C4-2B (cell line): Measurements from ENCODE around the gene SLC39A11.

Experiments
- H3K27ac ChIP-seq: fragments of 450-650 bp; 2 replicates; pipeline ENCODE4 v1.5.1; 2017
- ZFX ChIP-seq: fragments of 450-650 bp; IDR thresholded peaks from 2 replicates; pipeline ENCODE4 v1.6.1; 2017
- TF ChIP-seq, protein P1 (sequence below): fragments of 450-650 bp; conservative IDR thresholded peaks from 2 replicates; pipeline ENCODE4 v1.5.1; 2017; ENCODE audit warnings: mild to moderate bottlenecking

The SLC39A11 gene, protein sequence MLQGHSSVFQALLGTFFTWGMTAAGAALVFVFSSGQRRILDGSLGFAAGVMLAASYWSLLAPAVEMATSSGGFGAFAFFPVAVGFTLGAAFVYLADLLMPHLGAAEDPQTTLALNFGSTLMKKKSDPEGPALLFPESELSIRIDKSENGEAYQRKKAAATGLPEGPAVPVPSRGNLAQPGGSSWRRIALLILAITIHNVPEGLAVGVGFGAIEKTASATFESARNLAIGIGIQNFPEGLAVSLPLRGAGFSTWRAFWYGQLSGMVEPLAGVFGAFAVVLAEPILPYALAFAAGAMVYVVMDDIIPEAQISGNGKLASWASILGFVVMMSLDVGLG

DNA sequence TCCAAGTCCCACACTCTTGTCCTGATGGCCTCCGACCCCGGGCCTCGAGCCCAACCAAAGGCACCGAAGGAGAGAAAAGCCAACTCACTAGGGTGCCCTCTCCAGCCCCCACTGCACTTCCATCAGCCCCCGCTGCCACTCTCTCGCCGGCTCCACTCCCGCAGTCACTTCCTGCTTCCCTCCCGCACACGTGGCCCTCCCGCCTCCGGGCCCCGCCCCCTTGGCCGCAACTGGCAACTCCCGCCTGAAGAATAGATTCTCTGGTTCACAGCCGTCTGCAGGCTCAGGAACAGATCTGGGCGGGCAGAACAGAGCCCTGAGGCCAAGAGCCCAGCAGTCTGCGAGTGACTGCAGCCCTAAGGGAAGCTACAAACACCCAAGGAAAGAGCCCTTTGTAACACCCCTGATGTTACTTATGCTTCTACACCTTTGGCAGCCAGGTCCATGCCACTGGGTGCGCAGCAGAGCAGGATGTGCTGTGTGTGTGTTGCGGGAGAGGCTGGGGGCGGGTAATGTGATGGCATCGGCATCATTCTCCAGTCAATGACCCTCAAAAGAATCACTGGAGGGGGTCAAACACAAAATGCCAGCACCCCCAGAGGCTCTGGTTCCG lies at the start of gene SLC39A11:
SLC39A11 (minus strand) TSS at position 166 of the 613 bp plus-strand sequence. CDS start 3,924 bp downstream, outside the sequence.
- peak within 1 kb of the TSS; percentile 62 for H3K27ac ChIP-seq

DNA sequence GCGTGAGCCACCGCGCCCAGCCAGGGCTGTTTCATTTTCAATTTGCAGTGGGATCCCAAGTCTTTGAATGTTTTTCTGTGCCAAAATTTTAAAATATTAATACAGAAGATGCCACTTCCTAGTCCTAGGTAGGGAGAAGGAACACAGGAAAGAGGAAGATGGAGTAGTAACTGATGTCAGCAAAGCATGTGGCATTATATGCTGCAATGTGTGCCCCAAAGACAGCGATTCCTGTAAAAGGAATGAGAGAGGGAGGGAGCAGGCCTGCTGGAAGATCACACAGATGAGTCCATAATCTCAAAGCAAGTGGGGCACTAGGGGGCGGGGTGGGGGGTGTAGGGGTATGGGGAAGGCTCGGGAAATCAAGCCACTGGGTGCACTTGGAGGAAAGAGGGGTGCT lies 48.9 kb upstream of the SLC39A11 start:
- TF ChIP-seq, protein P1, sequence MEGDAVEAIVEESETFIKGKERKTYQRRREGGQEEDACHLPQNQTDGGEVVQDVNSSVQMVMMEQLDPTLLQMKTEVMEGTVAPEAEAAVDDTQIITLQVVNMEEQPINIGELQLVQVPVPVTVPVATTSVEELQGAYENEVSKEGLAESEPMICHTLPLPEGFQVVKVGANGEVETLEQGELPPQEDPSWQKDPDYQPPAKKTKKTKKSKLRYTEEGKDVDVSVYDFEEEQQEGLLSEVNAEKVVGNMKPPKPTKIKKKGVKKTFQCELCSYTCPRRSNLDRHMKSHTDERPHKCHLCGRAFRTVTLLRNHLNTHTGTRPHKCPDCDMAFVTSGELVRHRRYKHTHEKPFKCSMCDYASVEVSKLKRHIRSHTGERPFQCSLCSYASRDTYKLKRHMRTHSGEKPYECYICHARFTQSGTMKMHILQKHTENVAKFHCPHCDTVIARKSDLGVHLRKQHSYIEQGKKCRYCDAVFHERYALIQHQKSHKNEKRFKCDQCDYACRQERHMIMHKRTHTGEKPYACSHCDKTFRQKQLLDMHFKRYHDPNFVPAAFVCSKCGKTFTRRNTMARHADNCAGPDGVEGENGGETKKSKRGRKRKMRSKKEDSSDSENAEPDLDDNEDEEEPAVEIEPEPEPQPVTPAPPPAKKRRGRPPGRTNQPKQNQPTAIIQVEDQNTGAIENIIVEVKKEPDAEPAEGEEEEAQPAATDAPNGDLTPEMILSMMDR, result no peak
- TF ChIP-seq ZFX, result no peak
- no peak overlapping the region for H3K27ac ChIP-seq

More for the DNA sequence above, at the start of gene SLC39A11:
- no peak for TF ChIP-seq ZFX
- TF ChIP-seq, protein P1, result no peak

DNA sequence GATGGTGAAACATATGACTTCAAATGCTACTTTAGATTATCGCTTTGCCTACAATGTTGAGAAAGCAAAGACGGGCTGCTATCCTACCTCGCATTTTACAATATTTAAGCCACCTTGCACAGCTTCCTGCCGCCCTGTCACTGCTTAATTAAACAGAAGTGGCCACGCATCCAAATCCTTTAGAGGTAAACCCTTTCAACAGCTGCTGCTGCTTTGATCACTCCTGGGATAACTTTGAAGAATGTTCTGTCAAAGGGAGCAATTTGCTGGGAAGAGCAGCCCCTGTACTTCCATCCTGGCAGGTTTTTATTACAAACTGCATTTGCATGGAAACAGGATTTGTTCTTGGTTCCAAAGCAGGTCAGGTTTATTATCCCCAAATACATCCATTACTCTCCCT lies 48.1 kb upstream of the SLC39A11 start:
- H3K27ac ChIP-seq, result no peak overlapping the region
- TF ChIP-seq, protein P1, result no peak

DNA sequence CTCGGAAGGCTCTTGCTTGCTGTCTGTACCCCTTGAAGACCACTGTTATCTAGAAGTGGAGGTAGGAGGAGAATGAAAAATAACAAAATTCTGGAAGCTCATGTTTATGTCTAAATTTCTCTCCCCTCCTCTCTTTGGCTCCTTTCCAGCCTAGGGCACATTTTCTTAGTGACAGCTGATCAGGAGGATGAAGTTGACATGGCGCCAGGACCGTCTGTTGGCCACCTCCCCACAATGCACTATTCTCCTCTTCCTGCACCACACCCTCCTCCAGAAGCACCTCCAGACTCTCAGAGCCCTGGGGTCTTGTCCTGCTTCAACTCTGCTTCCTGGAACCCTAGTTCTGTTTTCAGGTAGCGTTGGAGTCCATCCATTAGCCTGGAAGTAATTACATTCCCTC lies 46.8 kb upstream of the SLC39A11 start:
- H3K27ac ChIP-seq, result no peak overlapping the region
- TF ChIP-seq, protein P1, result no peak
- no peak for TF ChIP-seq ZFX

DNA sequence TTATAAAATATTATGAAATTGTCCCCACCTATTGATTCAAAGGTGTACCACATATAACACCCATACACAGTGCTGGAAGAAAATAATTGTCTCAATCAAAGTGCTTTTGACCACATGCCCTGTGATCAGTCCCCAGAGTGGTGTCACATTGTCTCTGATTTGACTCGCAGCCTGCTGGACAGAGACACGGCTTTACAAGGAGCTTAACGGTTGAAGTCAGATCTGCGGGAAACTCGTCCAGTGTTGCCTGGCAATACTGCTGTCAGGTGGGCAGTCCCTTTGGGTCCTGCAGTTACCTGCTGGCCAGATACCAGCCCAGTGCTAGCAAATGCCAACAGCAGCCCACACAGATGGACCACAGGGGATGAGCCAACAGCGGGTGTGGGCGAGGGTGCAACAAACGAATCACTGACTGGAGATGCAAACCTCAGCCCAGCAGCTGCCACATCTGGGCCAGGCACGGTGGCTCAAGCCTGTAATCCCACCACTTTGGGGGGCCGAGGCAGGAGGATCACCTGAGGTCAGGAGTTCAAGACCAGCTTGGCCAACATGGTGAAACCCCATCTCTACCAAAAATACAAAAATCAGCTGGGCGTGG lies 46.2 kb upstream of the SLC39A11 start:
- TF ChIP-seq, protein P1, result no peak
- no peak for TF ChIP-seq ZFX
- H3K27ac ChIP-seq, result no peak overlapping the region

DNA sequence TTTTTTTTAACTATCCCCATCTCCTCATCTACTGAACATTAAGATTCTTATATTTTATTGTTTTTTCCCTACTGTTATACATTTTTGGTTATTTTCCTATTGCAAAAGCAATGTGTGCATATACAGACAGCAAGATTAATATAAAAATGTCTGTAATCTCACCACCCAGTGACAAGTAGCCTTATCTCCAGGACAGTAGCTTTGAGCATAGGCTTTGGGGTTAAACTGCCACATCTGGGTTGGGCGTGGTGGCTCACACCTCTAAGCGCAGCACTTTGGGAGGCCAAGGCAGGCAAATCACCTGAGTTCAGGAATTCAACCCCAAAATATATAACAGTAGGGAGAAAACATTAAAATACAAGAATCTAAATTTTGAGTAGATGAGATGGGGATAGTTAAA lies 44.9 kb upstream of the SLC39A11 start:
- H3K27ac ChIP-seq, result no peak overlapping the region
- TF ChIP-seq ZFX, result no peak
- TF ChIP-seq, protein P1, result no peak

DNA sequence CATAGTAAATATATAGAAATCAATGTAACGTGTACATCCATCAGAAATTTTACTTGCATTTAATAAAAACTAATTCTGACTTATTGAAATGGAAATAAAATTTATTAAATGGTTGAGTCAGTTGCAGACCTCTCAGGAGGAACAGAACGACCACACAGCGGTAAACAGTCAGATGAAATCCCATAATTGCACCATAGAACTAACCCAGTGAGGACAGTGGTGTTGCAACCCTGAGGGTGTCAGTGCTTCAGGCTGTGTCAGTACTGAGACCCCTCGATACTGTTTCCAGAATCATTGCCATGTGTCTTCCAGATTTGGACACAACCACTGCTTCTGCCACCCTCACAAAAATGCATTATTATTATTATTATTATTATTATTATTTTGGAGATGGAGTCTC lies 43.3 kb upstream of the SLC39A11 start:
- TF ChIP-seq, protein P1, result no peak
- no peak for TF ChIP-seq ZFX
- H3K27ac ChIP-seq, result no peak overlapping the region
